ENCODE data around the gene CFAP68. TPM values are rescaled to one million over a fixed set of nuclear protein-coding genes. Genes with fewer than 3 reads are reported as not detected.

Gene CFAP68
- total and polyA plus RNA-seq, 2 of the 13 experiments (the other 11 are each of a cell fraction or from before 2014, with no cell fraction given), result 22.2 to 25.6 TPM

DNA sequence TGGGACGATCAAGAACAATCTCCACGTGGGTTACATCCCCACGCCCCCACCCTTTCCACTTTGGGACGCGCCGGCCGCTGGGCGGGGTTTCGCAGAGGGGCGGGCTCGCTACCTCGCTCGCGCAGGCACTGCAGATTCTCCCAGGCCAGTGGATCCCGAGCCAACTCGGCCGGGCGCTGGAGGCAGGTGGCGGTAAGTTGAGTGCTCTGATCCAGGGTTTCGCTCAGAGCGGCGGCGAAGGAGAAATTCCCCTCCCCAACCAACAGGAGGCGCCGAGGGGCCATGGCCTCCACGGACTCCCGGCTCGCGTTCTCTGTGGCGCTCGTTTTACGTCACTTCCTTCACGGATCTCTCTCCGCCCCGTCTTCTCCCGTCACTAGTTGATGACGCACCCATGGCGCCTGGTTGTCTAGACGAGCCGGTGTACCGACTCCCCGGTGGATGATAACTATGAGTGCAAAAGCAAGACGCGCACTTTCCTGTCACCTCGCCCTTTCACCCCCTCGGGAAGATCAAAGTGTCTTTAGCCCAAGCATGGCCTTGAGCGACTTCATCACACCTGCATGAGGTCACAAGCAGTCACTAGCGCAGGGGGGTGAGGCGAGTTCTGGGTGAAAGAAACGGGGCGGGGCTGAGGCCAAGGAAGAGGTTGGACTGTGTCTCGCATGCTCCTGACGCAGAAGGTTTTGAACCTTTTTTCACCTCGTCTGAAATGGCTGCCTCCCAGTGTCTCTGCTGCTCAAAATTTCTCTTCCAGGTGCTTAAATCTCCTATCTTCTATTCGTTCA, at the start of gene CFAP68, which contains the start of gene FDXACB1 (continued):
- TF ChIP-seq, protein P1, sequence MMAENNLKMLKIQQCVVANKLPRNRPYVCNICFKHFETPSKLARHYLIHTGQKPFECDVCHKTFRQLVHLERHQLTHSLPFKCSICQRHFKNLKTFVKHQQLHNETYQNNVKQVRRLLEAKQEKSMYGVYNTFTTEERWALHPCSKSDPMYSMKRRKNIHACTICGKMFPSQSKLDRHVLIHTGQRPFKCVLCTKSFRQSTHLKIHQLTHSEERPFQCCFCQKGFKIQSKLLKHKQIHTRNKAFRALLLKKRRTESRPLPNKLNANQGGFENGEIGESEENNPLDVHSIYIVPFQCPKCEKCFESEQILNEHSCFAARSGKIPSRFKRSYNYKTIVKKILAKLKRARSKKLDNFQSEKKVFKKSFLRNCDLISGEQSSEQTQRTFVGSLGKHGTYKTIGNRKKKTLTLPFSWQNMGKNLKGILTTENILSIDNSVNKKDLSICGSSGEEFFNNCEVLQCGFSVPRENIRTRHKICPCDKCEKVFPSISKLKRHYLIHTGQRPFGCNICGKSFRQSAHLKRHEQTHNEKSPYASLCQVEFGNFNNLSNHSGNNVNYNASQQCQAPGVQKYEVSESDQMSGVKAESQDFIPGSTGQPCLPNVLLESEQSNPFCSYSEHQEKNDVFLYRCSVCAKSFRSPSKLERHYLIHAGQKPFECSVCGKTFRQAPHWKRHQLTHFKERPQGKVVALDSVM (CRISPR knock-in tag; IDR thresholded peaks at IDR 0.05), result peak; percentile 88
- TF ChIP-seq ZFP36 (IDR thresholded peaks at IDR 0.05; ENCODE audit: borderline replicate concordance, low read depth, low read length, partially characterized antibody) (no peak), THYN1 (CRISPR knock-in tag; IDR thresholded peaks at IDR 0.05; ENCODE audit: borderline replicate concordance, low read depth) (no peak), ZNF136 (CRISPR knock-in tag; IDR thresholded peaks at IDR 0.05; ENCODE audit: low read depth) (no peak; the same call in 1 of the 2 replicates), POGZ (CRISPR knock-in tag; IDR thresholded peaks at IDR 0.05) (peak; percentile 100), ARNTL (CRISPR knock-in tag; IDR thresholded peaks at IDR 0.05) (peak; percentile 67; the same call in 1 of the 2 replicates), FOXA1 (IDR thresholded peaks at IDR 0.05) (no peak), FOXA1 (CRISPR knock-in tag; IDR thresholded peaks at IDR 0.05) (0 out of 2 replicates have a peak, but pooled peaks have one; percentile 3), SOX5 (CRISPR knock-in tag; IDR thresholded peaks at IDR 0.05; ENCODE audit: borderline replicate concordance) (peak; percentile 23; the same call in 1 of the 2 replicates), RAD51 (IDR thresholded peaks at IDR 0.05; ENCODE audit: borderline replicate concordance) (no peak), MEIS2 (CRISPR knock-in tag; IDR thresholded peaks at IDR 0.05) (no peak; the same call in 1 of the 2 replicates), HMG20A (CRISPR knock-in tag; IDR thresholded peaks at IDR 0.05; ENCODE audit: borderline replicate concordance) (no peak), HHEX (CRISPR knock-in tag; IDR thresholded peaks at IDR 0.05) (0 out of 2 replicates have a peak, but pooled peaks have one; percentile 15), RXRA (CRISPR knock-in tag; IDR thresholded peaks at IDR 0.05) (peak; percentile 92), ZNF713 (CRISPR knock-in tag; IDR thresholded peaks at IDR 0.05) (0 out of 2 replicates have a peak, but pooled peaks have one; percentile 78)
- TF ChIP-seq, protein P2, sequence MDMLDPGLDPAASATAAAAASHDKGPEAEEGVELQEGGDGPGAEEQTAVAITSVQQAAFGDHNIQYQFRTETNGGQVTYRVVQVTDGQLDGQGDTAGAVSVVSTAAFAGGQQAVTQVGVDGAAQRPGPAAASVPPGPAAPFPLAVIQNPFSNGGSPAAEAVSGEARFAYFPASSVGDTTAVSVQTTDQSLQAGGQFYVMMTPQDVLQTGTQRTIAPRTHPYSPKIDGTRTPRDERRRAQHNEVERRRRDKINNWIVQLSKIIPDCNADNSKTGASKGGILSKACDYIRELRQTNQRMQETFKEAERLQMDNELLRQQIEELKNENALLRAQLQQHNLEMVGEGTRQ (IDR thresholded peaks at IDR 0.05; ENCODE audit: low read depth, low read length), result no peak
- TF ChIP-seq, protein P2 (CRISPR knock-in tag; IDR thresholded peaks at IDR 0.05; ENCODE audit: borderline replicate concordance), result no peak
- TF ChIP-seq, protein P3, sequence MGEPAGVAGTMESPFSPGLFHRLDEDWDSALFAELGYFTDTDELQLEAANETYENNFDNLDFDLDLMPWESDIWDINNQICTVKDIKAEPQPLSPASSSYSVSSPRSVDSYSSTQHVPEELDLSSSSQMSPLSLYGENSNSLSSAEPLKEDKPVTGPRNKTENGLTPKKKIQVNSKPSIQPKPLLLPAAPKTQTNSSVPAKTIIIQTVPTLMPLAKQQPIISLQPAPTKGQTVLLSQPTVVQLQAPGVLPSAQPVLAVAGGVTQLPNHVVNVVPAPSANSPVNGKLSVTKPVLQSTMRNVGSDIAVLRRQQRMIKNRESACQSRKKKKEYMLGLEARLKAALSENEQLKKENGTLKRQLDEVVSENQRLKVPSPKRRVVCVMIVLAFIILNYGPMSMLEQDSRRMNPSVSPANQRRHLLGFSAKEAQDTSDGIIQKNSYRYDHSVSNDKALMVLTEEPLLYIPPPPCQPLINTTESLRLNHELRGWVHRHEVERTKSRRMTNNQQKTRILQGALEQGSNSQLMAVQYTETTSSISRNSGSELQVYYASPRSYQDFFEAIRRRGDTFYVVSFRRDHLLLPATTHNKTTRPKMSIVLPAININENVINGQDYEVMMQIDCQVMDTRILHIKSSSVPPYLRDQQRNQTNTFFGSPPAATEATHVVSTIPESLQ (CRISPR knock-in tag; conservative IDR thresholded peaks at IDR 0.05), result no peak
- TF ChIP-seq, protein P4, sequence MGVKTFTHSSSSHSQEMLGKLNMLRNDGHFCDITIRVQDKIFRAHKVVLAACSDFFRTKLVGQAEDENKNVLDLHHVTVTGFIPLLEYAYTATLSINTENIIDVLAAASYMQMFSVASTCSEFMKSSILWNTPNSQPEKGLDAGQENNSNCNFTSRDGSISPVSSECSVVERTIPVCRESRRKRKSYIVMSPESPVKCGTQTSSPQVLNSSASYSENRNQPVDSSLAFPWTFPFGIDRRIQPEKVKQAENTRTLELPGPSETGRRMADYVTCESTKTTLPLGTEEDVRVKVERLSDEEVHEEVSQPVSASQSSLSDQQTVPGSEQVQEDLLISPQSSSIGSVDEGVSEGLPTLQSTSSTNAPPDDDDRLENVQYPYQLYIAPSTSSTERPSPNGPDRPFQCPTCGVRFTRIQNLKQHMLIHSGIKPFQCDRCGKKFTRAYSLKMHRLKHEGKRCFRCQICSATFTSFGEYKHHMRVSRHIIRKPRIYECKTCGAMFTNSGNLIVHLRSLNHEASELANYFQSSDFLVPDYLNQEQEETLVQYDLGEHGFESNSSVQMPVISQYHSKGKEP (CRISPR knock-in tag; IDR thresholded peaks at IDR 0.05), result no peak
- TF ChIP-seq, protein P5, sequence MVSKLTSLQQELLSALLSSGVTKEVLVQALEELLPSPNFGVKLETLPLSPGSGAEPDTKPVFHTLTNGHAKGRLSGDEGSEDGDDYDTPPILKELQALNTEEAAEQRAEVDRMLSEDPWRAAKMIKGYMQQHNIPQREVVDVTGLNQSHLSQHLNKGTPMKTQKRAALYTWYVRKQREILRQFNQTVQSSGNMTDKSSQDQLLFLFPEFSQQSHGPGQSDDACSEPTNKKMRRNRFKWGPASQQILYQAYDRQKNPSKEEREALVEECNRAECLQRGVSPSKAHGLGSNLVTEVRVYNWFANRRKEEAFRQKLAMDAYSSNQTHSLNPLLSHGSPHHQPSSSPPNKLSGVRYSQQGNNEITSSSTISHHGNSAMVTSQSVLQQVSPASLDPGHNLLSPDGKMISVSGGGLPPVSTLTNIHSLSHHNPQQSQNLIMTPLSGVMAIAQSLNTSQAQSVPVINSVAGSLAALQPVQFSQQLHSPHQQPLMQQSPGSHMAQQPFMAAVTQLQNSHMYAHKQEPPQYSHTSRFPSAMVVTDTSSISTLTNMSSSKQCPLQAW (CRISPR knock-in tag; IDR thresholded peaks at IDR 0.05), result peak; percentile 85; the same call in 1 of the 2 replicates
